ENCODE measurements around the gene TSPAN33.
"Not testable (repeated sequence)": the region's sequence is repeated elsewhere in the genome, so short reads cannot be mapped to it uniquely, and the experiment has no call there.

TSPAN33 gene

GRCh38 chr7:129170441-129171021 is 26.0 kb downstream of the TSPAN33 start:
- no peak for DNase-seq

GRCh38 chr7:129173861-129174260 is 29.4 kb downstream of the TSPAN33 start:
- DNase-seq: not testable (repeated sequence)

GRCh38 chr7:129176916-129177710 is 32.6 kb downstream of the TSPAN33 start:
- DNase-seq: no peak

- no peak for DNase-seq
Observed at GRCh38 chr7:129184981-129185670, 40.6 kb downstream of the TSPAN33 start.

GRCh38 chr7:129186749-129187260 is 42.3 kb downstream of the TSPAN33 start:
- no peak for DNase-seq

GRCh38 chr7:129187681-129188371 is 43.3 kb downstream of the TSPAN33 start:
- no peak for DNase-seq

- peak; percentile 63 for DNase-seq
Observed at GRCh38 chr7:129188372-129188891, 43.9 kb downstream of the TSPAN33 start, which contains the start of gene SMO. Gene SMO, plus strand, starts transcription at chr7:129188633. Its CDS starts 519 bp downstream, at chr7:129189152.

GRCh38 chr7:129188892-129189660 is 44.6 kb downstream of the TSPAN33 start:
- DNase-seq: no peak

GRCh38 chr7:129189661-129190310 is 45.3 kb downstream of the TSPAN33 start:
- DNase-seq: no peak

GRCh38 chr7:129191272-129191671 is 46.8 kb downstream of the TSPAN33 start:
- no peak for DNase-seq

GRCh38 chr7:129193892-129194291 is 49.4 kb downstream of the TSPAN33 start:
- DNase-seq: no peak

GRCh38 chr7:129197771-129198170 is 53.3 kb downstream of the TSPAN33 start:
- no peak for DNase-seq

GRCh38 chr7:129199406-129199805 is 54.9 kb downstream of the TSPAN33 start:
- no peak for DNase-seq

- DNase-seq: no peak
Observed at GRCh38 chr7:129202058-129202777, 57.7 kb downstream of the TSPAN33 start.

GRCh38 chr7:129203050-129203741 is 58.7 kb downstream of the TSPAN33 start:
- DNase-seq: no peak

- no peak for DNase-seq
Observed at GRCh38 chr7:129205126-129205818, 60.8 kb downstream of the TSPAN33 start.

- DNase-seq: no peak
Observed at GRCh38 chr7:129205987-129206785, 61.7 kb downstream of the TSPAN33 start.

- DNase-seq: no peak
Observed at GRCh38 chr7:129208667-129209066, 64.2 kb downstream of the TSPAN33 start.

Measured in 8988T (cell line).